Mononuclear cell (primary cell): ENCODE results near the gene CARD10. TPM values are rescaled to one million over a fixed set of nuclear protein-coding genes. Genes with fewer than 3 reads are reported as not detected.

Source experiments
- H3K27me3 ChIP-seq: 2 replicates; pipeline ENCODE4 v1.6.0; 2011; ENCODE audit warnings: low read length, control low read depth; ENCODE audit not compliant: insufficient read depth
- H3K4me1 ChIP-seq: 2 replicates; pipeline ENCODE4 v1.5.1; 2011; ENCODE audit warnings: mild to moderate bottlenecking, low read length, control low read depth; ENCODE audit not compliant: insufficient read depth
- H3K4me3 ChIP-seq: 2 replicates; pipeline ENCODE4 v1.5.1; 2011; ENCODE audit warnings: mild to moderate bottlenecking, low read length, moderate library complexity
- H3K9me3 ChIP-seq: 2 replicates; pipeline ENCODE4 v1.5.1; 2011; ENCODE audit warnings: low read depth, mild to moderate bottlenecking, control low read depth, low read length
- total RNA-seq: library from RNA; depleted of rRNA; stranded (reverse); fragments of >200 nt; gene quantifications from one replicate; pipeline ENCODE4 v1.2.3, GENCODE V29; 2012

CARD10 gene
- total RNA-seq, 1 donor = not detected

GRCh38 chr22:37493979-37494378 is 25.2 kb downstream of the CARD10 start:
- no peaks in the 10 kb centered on the region for H3K27me3 ChIP-seq
- H3K4me1 ChIP-seq = peaks cover 4% of the 10 kb centered on the region
- H3K4me3 ChIP-seq = no peak overlapping the region
- no peaks in the 10 kb centered on the region for H3K9me3 ChIP-seq

DNA sequence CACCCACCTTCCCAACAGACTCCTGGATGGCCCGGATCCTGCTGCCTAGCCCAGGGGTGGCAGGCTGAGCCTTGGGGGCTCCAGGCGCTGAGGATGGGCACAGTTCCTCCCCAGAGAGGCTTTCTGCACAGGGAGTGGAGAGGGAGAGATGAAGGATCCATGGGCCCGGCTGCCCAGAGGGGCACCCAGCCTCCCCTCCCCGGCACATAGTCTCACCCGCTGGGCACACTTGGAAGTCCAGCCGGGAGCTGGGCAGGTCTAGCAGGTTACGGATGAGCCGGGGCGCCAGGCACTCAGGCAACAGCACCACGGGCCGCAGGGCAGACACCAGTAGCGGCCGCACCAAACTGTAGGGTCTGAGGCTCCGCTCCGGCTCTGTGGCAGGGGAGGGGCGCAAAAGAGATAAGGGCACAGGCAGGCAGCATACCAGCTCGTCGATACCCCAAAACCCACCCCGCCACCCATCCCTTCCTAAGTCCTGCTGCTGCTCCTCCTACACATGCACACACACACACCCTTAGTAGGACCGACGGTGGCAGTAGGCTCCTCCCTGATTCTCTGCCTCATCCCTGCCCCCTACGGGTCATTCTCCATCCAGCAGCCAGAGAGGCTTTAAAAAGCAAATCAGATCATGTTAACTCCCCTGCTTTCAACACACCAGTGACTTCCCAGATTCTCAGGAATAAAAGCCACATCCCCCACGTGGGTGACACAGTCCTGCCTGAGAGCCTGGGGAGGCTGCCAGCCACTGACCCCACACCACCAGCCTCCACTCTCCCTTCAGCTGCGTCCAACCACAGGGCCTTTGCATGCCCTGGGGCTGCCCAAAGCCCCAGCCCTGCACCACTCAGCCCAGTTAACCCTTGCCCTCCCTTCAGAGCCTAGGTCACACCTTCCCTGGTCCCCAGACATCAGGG is 26.5 kb downstream of the CARD10 start:
- H3K9me3 ChIP-seq = no peaks in the 10 kb centered on the region
- H3K27me3 ChIP-seq = no peaks in the 10 kb centered on the region
- no peak overlapping the region for H3K4me3 ChIP-seq
- H3K4me1 ChIP-seq = peaks cover 4% of the 10 kb centered on the region

DNA sequence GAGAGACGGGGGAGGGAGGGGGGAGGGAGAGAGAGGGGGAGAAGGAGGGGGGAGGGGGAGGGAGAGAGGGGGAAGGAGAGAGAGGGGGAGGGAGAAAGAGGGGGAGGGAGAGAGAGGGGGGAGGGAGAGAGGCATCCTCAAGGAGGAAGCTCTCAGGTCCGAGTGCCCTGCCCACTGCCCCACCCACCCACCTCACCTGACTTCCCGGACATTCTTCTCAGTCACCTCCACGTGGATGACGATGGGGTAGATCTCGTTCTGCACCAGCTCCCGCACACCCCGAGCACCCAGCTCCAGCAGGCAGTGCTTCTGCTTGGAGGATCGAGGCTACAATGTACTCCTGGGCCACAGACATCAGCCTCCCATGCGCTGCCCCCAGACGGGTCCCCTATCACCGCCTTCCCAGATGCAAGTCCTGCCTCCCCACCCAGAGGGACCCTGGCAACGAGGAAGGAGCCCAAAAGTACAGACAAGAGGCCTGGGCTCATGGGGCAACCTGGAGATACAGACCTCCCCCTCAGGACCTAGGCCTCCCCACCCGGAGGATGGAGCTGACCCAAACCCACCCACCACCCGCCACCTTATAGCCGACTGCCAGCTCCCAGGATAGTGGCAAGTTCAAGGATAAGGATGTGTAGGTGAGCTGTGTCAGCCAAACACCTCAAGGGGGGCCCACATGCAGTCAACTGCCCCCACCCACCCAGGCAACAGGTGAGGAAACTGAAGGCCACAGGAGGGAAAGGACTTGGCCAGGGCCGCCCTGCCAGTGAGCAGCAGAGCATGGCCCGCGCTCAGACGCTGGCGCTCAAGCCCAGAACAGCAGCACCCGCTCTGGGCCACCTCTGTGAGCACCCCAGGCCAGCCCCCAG is 27.4 kb downstream of the CARD10 start:
- no peak overlapping the region for H3K4me3 ChIP-seq
- H3K9me3 ChIP-seq = no peaks in the 10 kb centered on the region
- H3K27me3 ChIP-seq = no peaks in the 10 kb centered on the region
- H3K4me1 ChIP-seq = peaks cover 12% of the 10 kb centered on the region

DNA sequence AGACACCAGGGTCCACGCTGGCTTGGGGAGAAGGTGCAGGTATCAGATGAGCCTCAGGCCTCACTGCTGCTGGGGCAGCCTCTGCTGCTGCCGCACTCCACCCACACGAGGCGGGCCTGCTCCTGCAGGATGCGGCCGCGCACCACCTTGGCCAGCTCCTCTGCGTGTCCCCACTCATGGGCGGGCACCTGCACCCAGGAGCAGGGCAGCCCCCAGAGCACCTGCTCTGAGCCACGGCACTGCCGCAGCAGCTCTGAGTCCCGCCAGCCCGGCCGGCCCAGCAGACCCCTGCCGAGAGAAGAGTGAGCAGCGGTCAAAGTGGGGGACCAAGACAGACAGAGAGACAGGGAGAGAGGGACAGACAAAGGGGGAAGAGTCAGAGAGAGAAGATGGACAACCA is 28.1 kb downstream of the CARD10 start:
- Histone ChIP-seq H3K4me1 (peaks cover 19% of the 10 kb centered on the region), H3K27me3 (no peaks in the 10 kb centered on the region), H3K4me3 (no peak overlapping the region), H3K9me3 (no peaks in the 10 kb centered on the region)

DNA sequence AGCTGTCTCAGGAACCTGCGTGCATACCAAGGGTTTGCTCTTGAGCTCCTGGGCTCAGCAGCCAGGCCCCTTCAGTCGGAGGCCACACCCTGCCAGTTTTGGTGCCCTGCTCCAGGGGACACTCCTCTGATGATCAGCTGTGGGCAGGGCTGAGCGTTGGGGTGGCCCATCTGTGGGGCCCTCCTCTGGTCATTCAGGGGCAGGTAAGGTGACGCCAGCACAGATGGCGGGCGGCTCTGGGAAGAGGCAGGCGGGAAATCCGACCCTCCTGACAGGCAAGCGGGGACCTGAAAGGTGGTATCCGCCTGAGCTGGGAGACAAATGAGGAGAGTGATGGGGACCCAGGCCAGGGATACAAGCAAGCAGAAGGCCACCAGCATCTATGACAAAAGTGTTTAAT is 29.2 kb downstream of the CARD10 start:
- Histone ChIP-seq H3K9me3 (no peaks in the 10 kb centered on the region), H3K27me3 (no peaks in the 10 kb centered on the region), H3K4me1 (peaks cover 20% of the 10 kb centered on the region), H3K4me3 (no peak overlapping the region)

GRCh38 chr22:37488337-37489135 is 30.7 kb downstream of the CARD10 start:
- no peak overlapping the region for H3K4me3 ChIP-seq
- H3K4me1 ChIP-seq = peaks cover 35% of the 10 kb centered on the region

GRCh38 chr22:37487571-37487970 is 31.6 kb downstream of the CARD10 start:
- Histone ChIP-seq H3K4me3 (no peak overlapping the region), H3K4me1 (peaks cover 41% of the 10 kb centered on the region), H3K27me3 (no peaks in the 10 kb centered on the region), H3K9me3 (no peaks in the 10 kb centered on the region)

More at GRCh38 chr22:37488337-37489135, 30.7 kb downstream of the CARD10 start:
- H3K9me3 ChIP-seq = no peaks in the 10 kb centered on the region
- no peaks in the 10 kb centered on the region for H3K27me3 ChIP-seq

DNA sequence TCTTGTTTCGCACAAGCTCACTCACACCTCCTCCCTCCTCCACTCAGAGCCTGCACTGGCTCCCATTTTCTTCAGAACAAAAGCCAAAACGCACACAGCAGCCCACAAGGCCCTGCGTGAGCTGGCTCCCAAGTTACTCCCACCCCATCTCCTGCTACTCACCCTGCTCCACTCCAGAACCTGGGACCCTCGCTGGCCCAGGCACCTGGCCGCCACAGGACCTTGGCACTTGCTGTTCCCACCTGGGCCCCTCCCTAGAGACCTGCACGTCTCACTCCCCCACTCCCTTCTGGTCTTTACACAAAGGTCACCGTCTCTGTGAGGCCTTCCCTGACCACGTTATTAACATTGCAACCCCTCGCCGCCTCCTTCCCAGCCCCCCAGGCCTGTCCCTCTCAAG is 32.1 kb downstream of the CARD10 start:
- H3K27me3 ChIP-seq = no peaks in the 10 kb centered on the region
- no peak overlapping the region for H3K4me3 ChIP-seq
- peaks cover 45% of the 10 kb centered on the region for H3K4me1 ChIP-seq
- no peaks in the 10 kb centered on the region for H3K9me3 ChIP-seq

- H3K27me3 ChIP-seq = no peaks in the 10 kb centered on the region
- H3K9me3 ChIP-seq = no peaks in the 10 kb centered on the region
- H3K4me1 ChIP-seq = peaks cover 52% of the 10 kb centered on the region
- peak within 1 kb of the TSS; percentile 61 for H3K4me3 ChIP-seq
Observed at GRCh38 chr22:37486224-37486845, 32.9 kb downstream of the CARD10 start, which contains the start of gene MFNG. Gene MFNG, minus strand, starts transcription at chr22:37486384. Its CDS starts 207 bp downstream, at chr22:37486177.

DNA sequence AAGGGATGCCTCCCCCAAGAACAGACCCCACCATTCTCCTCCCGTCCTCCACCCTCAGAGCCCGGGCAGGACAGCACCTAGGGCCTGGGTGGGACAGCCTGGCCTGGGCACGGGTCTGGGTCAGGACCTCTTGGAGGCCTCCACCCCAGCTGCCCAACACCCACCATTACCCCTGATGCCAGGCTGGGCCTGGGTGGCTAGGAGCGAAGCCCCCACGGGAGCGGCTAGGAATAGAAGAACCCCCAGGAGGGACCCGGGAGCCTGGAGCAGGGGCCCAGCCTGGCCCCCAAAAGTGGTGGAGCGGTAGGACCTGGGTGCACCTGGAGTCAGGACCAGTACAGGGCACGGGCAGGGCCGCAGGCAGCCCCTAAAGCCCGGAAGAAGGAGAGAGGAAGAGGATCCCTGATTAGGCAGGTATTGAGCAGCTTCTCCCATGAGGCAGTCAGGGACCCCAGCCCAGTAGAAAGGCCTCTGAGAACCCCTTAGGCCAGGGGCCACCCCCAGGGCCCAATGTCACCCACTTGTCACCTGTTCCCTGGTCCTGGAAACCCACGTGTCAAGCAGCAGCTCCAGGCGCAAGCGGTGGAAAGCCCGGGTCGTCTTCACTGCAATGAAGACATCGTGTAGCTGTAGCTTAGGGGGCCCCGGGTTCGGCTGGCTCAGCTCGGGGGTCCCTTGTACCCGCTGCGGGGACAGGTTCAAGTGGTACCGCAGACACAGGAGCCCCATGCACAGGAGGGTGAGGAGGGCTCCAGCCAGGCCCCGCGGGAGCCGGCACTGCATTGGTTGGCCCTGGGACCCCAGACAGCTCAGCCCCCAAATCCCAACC is 33.6 kb downstream of the CARD10 start:
- H3K4me1 ChIP-seq = peaks cover 52% of the 10 kb centered on the region
- peak overlapping the region; percentile 61 for H3K4me3 ChIP-seq
- no peaks in the 10 kb centered on the region for H3K27me3 ChIP-seq
- no peaks in the 10 kb centered on the region for H3K9me3 ChIP-seq

DNA sequence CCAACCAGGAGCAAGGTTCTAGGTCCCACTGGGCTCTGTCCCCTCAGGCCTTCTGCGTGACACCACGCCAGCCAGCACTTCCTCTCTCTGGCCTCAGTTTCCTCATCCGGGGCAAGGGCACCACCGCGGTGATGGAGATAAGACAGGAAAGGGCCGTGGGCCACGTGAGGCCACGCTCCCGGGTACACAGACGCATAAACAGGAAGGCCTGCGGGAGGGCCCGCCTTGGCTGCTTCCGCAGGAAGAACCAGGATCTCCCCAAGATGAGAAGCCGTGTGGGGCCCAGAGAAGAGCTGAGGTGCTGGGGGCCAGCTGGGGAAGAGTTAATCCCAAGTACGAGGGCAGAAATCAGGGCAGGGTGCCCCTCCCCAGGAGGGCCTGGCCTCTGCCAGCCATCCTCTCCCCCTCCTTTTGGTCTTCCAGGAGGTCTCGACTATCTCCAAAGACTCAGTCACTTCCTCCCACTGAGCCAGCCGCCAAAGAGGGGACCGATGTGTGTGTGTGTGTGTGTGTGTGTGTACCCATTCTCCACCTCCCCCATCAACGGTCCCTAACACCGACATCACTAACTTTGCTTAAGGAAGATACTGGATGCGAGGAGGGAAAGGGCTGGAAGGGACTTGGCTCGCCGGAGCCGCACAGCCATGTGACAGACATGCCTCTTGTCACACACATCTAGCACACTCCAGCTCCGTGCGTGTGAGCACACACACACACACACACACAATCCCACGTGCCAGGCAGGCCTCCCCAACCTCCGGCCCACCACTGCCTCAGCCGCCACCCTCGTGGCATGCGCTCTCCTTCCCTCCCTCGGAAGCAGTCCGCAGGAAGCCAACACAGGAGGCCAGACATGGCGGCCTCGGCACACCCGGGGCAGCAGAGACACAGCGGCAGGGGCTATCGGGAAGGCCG is 34.5 kb downstream of the CARD10 start:
- H3K9me3 ChIP-seq = no peaks in the 10 kb centered on the region
- H3K4me3 ChIP-seq = peak overlapping the region; percentile 61
- H3K4me1 ChIP-seq = peaks cover 52% of the 10 kb centered on the region
- no peaks in the 10 kb centered on the region for H3K27me3 ChIP-seq

DNA sequence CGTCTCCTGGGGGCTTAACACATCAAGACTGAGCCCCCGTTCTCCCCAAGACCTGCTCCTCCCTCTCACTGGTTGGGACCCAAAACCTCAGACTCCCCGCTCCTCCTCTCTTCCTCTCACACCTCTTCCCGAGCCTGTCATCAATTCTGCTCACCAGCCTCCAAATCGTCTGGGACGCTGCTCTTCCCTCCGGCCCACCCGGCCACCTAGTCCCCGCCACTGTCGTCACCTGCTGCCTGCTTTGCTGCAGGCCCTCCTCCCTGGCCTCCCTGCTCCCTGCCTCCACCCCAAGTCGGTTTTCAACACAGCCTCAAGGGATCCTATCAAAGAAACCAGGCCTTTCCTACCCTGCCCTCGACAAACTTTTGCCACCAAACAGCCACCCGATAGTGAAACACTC is 36.2 kb downstream of the CARD10 start:
- Histone ChIP-seq H3K9me3 (no peaks in the 10 kb centered on the region), H3K4me1 (peaks cover 52% of the 10 kb centered on the region), H3K4me3 (no peak overlapping the region), H3K27me3 (no peaks in the 10 kb centered on the region)

DNA sequence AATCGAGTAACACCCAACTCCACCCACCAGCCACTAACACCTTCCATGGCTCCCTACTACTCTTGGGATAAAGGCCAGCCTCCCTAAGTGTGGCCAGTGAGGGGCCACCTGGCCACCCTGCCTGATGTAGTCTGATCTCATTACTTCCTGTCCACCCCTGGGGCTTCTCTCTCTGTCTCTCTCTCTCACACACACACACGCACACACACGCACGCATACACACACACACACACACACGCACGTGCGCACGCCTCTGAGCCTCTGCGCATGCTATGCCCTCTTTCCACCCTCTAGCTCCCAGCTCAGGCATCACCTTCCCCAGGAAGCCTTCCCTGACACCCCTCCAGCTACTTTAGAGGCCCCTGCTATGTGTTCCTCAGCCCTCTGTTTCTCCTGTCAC is 37.0 kb downstream of the CARD10 start:
- Histone ChIP-seq H3K4me1 (peaks cover 48% of the 10 kb centered on the region), H3K4me3 (no peak overlapping the region), H3K9me3 (no peaks in the 10 kb centered on the region), H3K27me3 (no peaks in the 10 kb centered on the region)
